K562 (cell line): ENCODE measurements around the gene EIF2AK2. TPM values are rescaled to one million over a fixed set of nuclear protein-coding genes. Genes with fewer than 3 reads are reported as not detected.
A peak's percentile ranks its signal among the peaks of the same experiment; 100 is the strongest.

ENCODE experiments used
- ARNT ChIP-seq, 2 experiments: fragments of 450-650 bp; IDR thresholded peaks; 2 replicates each; pipeline ENCODE4 v1.6.1; 2016; ENCODE audit warnings: mild to moderate bottlenecking in 1 of 2
- CTCF ChIP-seq, 3 experiments: IDR thresholded peaks in 2 of 3; conservative IDR thresholded peaks in 1 of 3; 2 replicates each; pipeline ENCODE4 v1.5.1; 2011 to 2012; ENCODE audit warnings: low read length in 3 of 3, mild to moderate bottlenecking in 3 of 3, control low read depth in 2 of 3, improper control_type of control experiment in 1 of 3, inconsistent platforms in 1 of 3, low read depth in 1 of 3, mixed read lengths in 1 of 3, moderate library complexity in 1 of 3; ENCODE audit not compliant: insufficient read depth in 2 of 3
- E2F4 ChIP-seq: sonication (generic); formaldehyde crosslinking; IDR thresholded peaks from 2 replicates; pipeline ENCODE4 v1.8.0; 2022; ENCODE audit warnings: mild to moderate bottlenecking, low read depth, missing genetic modification reagents
- GABPB2 ChIP-seq: fragments of 250-450 bp; sonication (Bioruptor Pico); conservative IDR thresholded peaks from 2 replicates; pipeline ENCODE4 v1.5.1; 2021; ENCODE audit warnings: mild to moderate bottlenecking
- HMG20A ChIP-seq: fragments of 450-650 bp; formaldehyde crosslinking; conservative IDR thresholded peaks from 2 replicates; pipeline ENCODE4 v1.4.0; 2020; ENCODE audit warnings: mild to moderate bottlenecking, mixed read lengths
- RBM34 ChIP-seq: fragments of 200-400 bp; formaldehyde crosslinking; IDR thresholded peaks from 2 replicates; pipeline ENCODE4 v1.6.1; 2018; ENCODE audit warnings: low read length, borderline replicate concordance; ENCODE audit not compliant: insufficient read depth
- TOE1 ChIP-seq, 2 experiments: fragments of 450-650 bp in 1 of 2; sonication (generic) in 1 of 2; formaldehyde crosslinking in 1 of 2; IDR thresholded peaks; 2 replicates each; pipeline versions ENCODE4 v1.7.1 to v1.8.0; 2016 to 2022; ENCODE audit warnings: borderline replicate concordance in 2 of 2, mild to moderate bottlenecking in 2 of 2, antibody characterized with exemption in 1 of 2, inconsistent platforms in 1 of 2, low read depth in 1 of 2, missing genetic modification reagents in 1 of 2, moderate library complexity in 1 of 2
- ZC3H8 ChIP-seq: fragments of 450-650 bp; IDR thresholded peaks from 2 replicates; pipeline ENCODE4 v1.6.1; 2017
- ZNF57 ChIP-seq: fragments of 450-650 bp; formaldehyde crosslinking; IDR thresholded peaks from 2 replicates; pipeline ENCODE4 v1.4.0; 2020; ENCODE audit warnings: mild to moderate bottlenecking, moderate library complexity
- ZNF644 ChIP-seq: fragments of 200-800 bp; sonication (Bioruptor generic); IDR thresholded peaks from 2 replicates; pipeline ENCODE4 v1.6.1; 2016; ENCODE audit warnings: low read depth, missing genetic modification characterization, missing compliant biosample characterization
- ZSCAN32 ChIP-seq: fragments of 450-650 bp; formaldehyde crosslinking; IDR thresholded peaks from 2 replicates; pipeline ENCODE4 v1.4.0; 2020; ENCODE audit warnings: mild to moderate bottlenecking, moderate library complexity
- polyA plus RNA-seq, 8 experiments: library from polyadenylated mRNA; depleted of rRNA in 4 of 8; stranded (reverse) in 5 of 8; unstranded in 3 of 8; fragments of >200 nt; fragmentation: Nextera tagmentation in 2 of 8; fragmentation: Illumina TruSeq in 1 of 8; extraction: Ambion mirVana in 2 of 8; extraction: Trizol in 1 of 8; gene quantifications; 2 replicates each; pipeline versions ENCODE4 v1.2.1 to v1.2.3, GENCODE V29; 2011 to 2014; ENCODE audit warnings: inconsistent platforms in 1 of 8, missing spikeins in 1 of 8
- total RNA-seq, 7 experiments: library from RNA; depleted of rRNA in 6 of 7; stranded (reverse); fragments of >200 nt in 6 of 7; fragmentation: Illumina TruSeq in 2 of 7; extraction: Trizol in 2 of 7; gene quantifications; 2 replicates each; pipeline versions ENCODE4 v1.2.1 to v1.2.3, GENCODE V29; 2011 to 2021; ENCODE audit warnings: low replicate concordance in 1 of 7
- TF ChIP-seq, protein P1 (sequence below): fragments of 250-450 bp; sonication (Bioruptor Pico); IDR thresholded peaks from 2 replicates; pipeline ENCODE4 v1.4.0; 2020
- TF ChIP-seq, protein P2 (sequence below): fragments of 150-350 bp; conservative IDR thresholded peaks from 2 replicates; pipeline ENCODE4 v1.6.1; 2014; ENCODE audit warnings: low read length

EIF2AK2 gene
- total and polyA plus RNA-seq, 9 of the 15 experiments (the other 6 are each of a cell fraction or from before 2014, with no cell fraction given): 3.8 to 19.5 (median 13.3) TPM

- TF ChIP-seq E2F4: peak; percentile 78
- TF ChIP-seq RBM34: no peak
- TF ChIP-seq, protein P1, sequence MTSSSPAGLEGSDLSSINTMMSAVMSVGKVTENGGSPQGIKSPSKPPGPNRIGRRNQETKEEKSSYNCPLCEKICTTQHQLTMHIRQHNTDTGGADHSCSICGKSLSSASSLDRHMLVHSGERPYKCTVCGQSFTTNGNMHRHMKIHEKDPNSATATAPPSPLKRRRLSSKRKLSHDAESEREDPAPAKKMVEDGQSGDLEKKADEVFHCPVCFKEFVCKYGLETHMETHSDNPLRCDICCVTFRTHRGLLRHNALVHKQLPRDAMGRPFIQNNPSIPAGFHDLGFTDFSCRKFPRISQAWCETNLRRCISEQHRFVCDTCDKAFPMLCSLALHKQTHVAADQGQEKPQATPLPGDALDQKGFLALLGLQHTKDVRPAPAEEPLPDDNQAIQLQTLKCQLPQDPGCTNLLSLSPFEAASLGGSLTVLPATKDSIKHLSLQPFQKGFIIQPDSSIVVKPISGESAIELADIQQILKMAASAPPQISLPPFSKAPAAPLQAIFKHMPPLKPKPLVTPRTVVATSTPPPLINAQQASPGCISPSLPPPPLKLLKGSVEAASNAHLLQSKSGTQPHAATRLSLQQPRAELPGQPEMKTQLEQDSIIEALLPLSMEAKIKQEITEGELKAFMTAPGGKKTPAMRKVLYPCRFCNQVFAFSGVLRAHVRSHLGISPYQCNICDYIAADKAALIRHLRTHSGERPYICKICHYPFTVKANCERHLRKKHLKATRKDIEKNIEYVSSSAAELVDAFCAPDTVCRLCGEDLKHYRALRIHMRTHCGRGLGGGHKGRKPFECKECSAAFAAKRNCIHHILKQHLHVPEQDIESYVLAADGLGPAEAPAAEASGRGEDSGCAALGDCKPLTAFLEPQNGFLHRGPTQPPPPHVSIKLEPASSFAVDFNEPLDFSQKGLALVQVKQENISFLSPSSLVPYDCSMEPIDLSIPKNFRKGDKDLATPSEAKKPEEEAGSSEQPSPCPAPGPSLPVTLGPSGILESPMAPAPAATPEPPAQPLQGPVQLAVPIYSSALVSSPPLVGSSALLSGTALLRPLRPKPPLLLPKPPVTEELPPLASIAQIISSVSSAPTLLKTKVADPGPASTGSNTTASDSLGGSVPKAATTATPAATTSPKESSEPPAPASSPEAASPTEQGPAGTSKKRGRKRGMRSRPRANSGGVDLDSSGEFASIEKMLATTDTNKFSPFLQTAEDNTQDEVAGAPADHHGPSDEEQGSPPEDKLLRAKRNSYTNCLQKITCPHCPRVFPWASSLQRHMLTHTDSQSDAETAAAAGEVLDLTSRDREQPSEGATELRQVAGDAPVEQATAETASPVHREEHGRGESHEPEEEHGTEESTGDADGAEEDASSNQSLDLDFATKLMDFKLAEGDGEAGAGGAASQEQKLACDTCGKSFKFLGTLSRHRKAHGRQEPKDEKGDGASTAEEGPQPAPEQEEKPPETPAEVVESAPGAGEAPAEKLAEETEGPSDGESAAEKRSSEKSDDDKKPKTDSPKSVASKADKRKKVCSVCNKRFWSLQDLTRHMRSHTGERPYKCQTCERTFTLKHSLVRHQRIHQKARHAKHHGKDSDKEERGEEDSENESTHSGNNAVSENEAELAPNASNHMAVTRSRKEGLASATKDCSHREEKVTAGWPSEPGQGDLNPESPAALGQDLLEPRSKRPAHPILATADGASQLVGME (CRISPR knock-in tag): no peak
- TF ChIP-seq, protein P2, sequence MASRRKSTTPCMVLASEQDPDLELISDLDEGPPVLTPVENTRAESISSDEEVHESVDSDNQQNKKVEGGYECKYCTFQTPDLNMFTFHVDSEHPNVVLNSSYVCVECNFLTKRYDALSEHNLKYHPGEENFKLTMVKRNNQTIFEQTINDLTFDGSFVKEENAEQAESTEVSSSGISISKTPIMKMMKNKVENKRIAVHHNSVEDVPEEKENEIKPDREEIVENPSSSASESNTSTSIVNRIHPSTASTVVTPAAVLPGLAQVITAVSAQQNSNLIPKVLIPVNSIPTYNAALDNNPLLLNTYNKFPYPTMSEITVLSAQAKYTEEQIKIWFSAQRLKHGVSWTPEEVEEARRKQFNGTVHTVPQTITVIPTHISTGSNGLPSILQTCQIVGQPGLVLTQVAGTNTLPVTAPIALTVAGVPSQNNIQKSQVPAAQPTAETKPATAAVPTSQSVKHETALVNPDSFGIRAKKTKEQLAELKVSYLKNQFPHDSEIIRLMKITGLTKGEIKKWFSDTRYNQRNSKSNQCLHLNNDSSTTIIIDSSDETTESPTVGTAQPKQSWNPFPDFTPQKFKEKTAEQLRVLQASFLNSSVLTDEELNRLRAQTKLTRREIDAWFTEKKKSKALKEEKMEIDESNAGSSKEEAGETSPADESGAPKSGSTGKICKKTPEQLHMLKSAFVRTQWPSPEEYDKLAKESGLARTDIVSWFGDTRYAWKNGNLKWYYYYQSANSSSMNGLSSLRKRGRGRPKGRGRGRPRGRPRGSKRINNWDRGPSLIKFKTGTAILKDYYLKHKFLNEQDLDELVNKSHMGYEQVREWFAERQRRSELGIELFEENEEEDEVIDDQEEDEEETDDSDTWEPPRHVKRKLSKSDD: no peak
- TF ChIP-seq ARNT (IDR thresholded peaks at IDR 0.05): no peak
- no peak for TF ChIP-seq ZC3H8
- no peak for TF ChIP-seq ZNF644 (tag)
- TF ChIP-seq GABPB2 (CRISPR knock-in tag): no peak
- TF ChIP-seq ZSCAN32 (CRISPR knock-in tag): peak; percentile 66; the same call in 1 of the 2 replicates
- TF ChIP-seq CTCF (IDR thresholded peaks at IDR 0.05 in 2 of 3, conservative IDR thresholded peaks at IDR 0.05 in 1 of 3; ENCODE audit: insufficient read depth in 2 of 3, low read depth in 1 of 3, low read length in 3 of 3): no peak
- 0 out of 2 replicates have a peak, but pooled peaks have one; percentile 56 for TF ChIP-seq ZNF57 (CRISPR knock-in tag)
- 0 out of 2 replicates have a peak, but pooled peaks have one; percentile 22 for TF ChIP-seq TOE1 (IDR thresholded peaks at IDR 0.05; ENCODE audit: borderline replicate concordance)
- 0 out of 2 replicates have a peak, but pooled peaks have one; percentile 84 for TF ChIP-seq TOE1 (CRISPR knock-in tag; IDR thresholded peaks at IDR 0.05; ENCODE audit: borderline replicate concordance, low read depth)
- TF ChIP-seq HMG20A (CRISPR knock-in tag): no peak
Measured at GRCh38 chr2:37196320-37197195, 39.8 kb upstream of the EIF2AK2 start, which contains the start of gene CEBPZOS (continued).
